Upper lobe of right lung (tissue), 1 donor: ENCODE data around the gene LARP4B. TPM values are rescaled to one million over a fixed set of nuclear protein-coding genes. Genes with fewer than 3 reads are reported as not detected.

Source experiments
- ATAC-seq: fragments of 200-7000 bp; cut with Tn5 transposase; one replicate; pipeline ENCODE4 v1.9.1; 2020; ENCODE audit warnings: mild to moderate bottlenecking, moderate library complexity
- DNase-seq: peaks from one replicate; pipeline ENCODE4 v3.0.0-alpha.2; 2020
- H3K27ac ChIP-seq: fragments of 200-600 bp; one replicate; pipeline ENCODE4 v1.8.0; 2022
- H3K27me3 ChIP-seq: fragments of 200-600 bp; one replicate; pipeline ENCODE4 v1.8.0; 2022; ENCODE audit warnings: mild to moderate bottlenecking
- H3K36me3 ChIP-seq: fragments of 200-600 bp; one replicate; pipeline ENCODE4 v1.8.0; 2022
- H3K4me1 ChIP-seq: fragments of 200-600 bp; one replicate; pipeline ENCODE4 v1.8.0; 2022
- H3K4me3 ChIP-seq: fragments of 200-600 bp; one replicate; pipeline ENCODE4 v1.8.0; 2022; ENCODE audit warnings: mild to moderate bottlenecking
- H3K9me3 ChIP-seq: fragments of 200-600 bp; one replicate; pipeline ENCODE4 v1.8.0; 2022
- intact Hi-C: fragments of 100-400 bp; cut with DNase I; formaldehyde crosslinking; loops from one replicate; pipeline ENCODE4 v1.11.0; 2022
- total RNA-seq: library from RNA; stranded (reverse); fragmentation: NEBNext Ultra II Directional; extraction: Animal tissue kit (Norgen Biotek cat#: 25700); gene quantifications from one replicate; pipeline ENCODE4 v1.2.1, GENCODE V29; 2021
- TF ChIP-seq, protein P1 (sequence below): fragments of 200-600 bp; IDR thresholded peaks from one replicate; pipeline ENCODE4 v1.8.0; 2022; ENCODE audit warnings: antibody characterized with exemption
- donor health status: DM: no; HTN: yes; CAD: no; lungs with severe emphysema.

LARP4B gene
- total RNA-seq, 1 donor from 2014 or later = 126 TPM

DNA sequence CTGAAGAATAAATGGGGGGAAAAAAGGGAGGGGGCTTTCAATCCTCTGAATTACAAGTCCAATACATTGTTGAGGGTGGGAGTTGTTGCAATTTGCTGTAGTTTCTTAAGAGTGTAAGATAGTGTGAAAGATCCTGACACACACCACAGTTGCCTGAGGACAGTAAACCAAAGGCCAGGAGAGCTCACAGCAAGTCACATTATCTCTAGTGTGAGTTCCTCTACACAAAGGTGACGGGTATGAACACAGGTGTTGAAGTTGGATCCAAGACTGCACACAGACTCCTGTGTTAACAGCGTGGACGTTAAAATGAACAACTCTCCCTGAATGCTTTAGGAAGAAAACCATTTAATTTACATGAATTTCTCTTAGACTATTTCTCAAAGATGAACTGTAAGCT is 12.0 kb downstream of the LARP4B start:
- no peaks in the 10 kb centered on the region for H3K9me3 ChIP-seq
- DNase-seq = no peak
- H3K4me3 ChIP-seq = no peak overlapping the region
- no peaks in the 10 kb centered on the region for H3K27me3 ChIP-seq
- TF ChIP-seq, protein P1, sequence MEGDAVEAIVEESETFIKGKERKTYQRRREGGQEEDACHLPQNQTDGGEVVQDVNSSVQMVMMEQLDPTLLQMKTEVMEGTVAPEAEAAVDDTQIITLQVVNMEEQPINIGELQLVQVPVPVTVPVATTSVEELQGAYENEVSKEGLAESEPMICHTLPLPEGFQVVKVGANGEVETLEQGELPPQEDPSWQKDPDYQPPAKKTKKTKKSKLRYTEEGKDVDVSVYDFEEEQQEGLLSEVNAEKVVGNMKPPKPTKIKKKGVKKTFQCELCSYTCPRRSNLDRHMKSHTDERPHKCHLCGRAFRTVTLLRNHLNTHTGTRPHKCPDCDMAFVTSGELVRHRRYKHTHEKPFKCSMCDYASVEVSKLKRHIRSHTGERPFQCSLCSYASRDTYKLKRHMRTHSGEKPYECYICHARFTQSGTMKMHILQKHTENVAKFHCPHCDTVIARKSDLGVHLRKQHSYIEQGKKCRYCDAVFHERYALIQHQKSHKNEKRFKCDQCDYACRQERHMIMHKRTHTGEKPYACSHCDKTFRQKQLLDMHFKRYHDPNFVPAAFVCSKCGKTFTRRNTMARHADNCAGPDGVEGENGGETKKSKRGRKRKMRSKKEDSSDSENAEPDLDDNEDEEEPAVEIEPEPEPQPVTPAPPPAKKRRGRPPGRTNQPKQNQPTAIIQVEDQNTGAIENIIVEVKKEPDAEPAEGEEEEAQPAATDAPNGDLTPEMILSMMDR = no peak
- no peak overlapping the region for H3K27ac ChIP-seq
- no peak for ATAC-seq
- peaks cover 12% of the 10 kb centered on the region for H3K36me3 ChIP-seq
- intact Hi-C loops = no loop called here
- peaks cover 18% of the 10 kb centered on the region for H3K4me1 ChIP-seq

DNA sequence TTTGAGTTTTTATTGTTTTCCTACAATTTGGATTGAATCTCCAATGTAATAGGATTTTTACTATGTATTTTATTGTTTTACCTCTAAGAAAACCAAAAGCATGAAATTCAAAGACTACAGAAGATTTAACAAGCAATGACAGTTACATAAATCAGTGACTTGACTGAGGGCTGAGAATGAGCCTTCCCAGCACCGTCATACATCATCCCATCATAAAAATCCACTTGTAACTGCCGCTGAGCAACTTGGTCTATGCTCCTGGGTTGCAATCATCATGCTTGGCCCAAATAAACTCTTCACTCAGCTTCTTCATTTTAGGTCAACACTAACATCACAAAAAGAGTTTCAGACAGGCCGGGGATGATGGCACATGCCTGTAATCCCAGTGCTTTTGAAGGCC is 13.5 kb downstream of the LARP4B start:
- H3K27ac ChIP-seq = no peak overlapping the region
- H3K36me3 ChIP-seq = peaks cover 12% of the 10 kb centered on the region
- H3K9me3 ChIP-seq = no peaks in the 10 kb centered on the region
- intact Hi-C loops = no loop called here
- ATAC-seq (no peak), DNase-seq (no peak)
- TF ChIP-seq, protein P1 = no peak
- peaks cover 7% of the 10 kb centered on the region for H3K4me1 ChIP-seq
- H3K27me3 ChIP-seq = no peaks in the 10 kb centered on the region
- no peak overlapping the region for H3K4me3 ChIP-seq

DNA sequence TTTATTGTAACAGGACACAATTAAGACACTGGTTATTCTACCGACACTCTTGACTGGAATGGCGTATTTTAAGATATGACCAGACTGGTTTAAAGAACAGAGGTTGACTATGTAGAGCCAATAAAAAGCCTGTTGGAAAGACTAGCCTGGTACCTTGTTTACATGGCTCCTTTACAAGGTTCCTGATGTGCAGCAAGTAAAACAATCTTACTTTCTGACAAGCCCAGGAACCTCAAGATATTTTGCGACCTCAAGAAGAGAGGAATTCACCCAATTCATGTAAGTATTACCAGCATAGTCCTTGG is 14.1 kb downstream of the LARP4B start:
- ATAC-seq = no peak
- Histone ChIP-seq H3K27me3 (no peaks in the 10 kb centered on the region), H3K36me3 (peaks cover 12% of the 10 kb centered on the region), H3K4me3 (no peak overlapping the region), H3K9me3 (no peaks in the 10 kb centered on the region), H3K27ac (no peak overlapping the region), H3K4me1 (peaks cover 7% of the 10 kb centered on the region)
- DNase-seq = no peak
- TF ChIP-seq, protein P1 = no peak
- intact Hi-C loops = no loop called here

DNA sequence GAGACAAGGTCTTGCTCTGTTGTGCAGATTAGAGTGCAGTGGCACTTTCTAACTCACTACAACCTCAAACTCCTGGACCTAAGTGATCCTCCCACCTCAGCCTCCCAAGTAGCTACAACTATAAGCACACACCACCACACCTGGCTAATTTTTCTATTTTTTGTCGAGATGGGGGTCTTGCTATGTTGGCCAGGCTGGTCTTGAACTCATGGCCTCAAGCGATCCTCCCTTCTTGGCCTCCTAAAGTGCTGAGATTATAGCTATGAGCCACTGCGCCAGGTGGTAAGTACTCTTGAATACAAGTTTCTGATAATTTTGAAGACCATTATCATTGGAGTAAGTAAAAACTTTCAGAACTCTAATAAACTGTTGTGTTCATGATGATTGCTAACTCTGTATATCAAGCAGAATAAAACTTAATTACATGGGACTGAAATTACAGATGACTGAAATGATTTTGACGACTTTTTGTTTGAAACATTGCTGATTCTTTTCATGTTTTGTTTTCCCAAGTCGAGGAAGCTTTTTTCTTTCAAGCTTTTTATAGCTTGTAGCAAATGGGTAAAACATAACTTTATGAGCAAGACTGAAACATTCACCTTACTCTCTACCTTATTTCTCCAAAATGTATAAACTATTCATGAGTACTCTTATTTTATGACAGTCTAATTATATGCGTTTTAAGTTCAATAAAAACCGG is 14.6 kb downstream of the LARP4B start:
- TF ChIP-seq, protein P1 = no peak
- H3K4me1 ChIP-seq = peaks cover 7% of the 10 kb centered on the region
- DNase-seq (no peak), ATAC-seq (no peak)
- H3K4me3 ChIP-seq = no peak overlapping the region
- H3K36me3 ChIP-seq = peaks cover 12% of the 10 kb centered on the region
- H3K27me3 ChIP-seq = no peaks in the 10 kb centered on the region
- no peak overlapping the region for H3K27ac ChIP-seq
- H3K9me3 ChIP-seq = no peaks in the 10 kb centered on the region
- intact Hi-C loops = no loop called here

DNA sequence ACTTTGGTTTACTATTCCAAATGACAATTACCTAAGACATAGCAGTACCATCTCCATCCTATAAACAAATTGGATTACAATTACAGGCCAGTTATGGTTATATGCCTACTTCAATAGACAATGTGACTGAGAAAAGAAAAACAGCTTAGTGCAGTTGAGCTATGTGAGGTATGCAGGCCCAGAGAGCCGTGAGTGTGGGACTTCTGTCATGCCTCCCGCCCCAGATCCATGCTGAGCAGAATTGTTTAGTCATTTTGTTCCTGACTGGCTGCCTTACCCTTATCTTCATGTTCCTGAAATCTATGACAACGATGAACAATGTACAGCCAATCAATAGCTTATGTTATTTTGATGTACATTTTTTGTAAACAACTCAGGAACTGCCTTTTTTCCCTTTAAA is 21.7 kb downstream of the LARP4B start:
- Histone ChIP-seq H3K4me3 (no peak overlapping the region), H3K36me3 (peaks cover 32% of the 10 kb centered on the region), H3K27ac (no peak overlapping the region), H3K9me3 (no peaks in the 10 kb centered on the region), H3K4me1 (no peaks in the 10 kb centered on the region), H3K27me3 (no peaks in the 10 kb centered on the region)
- TF ChIP-seq, protein P1 = no peak
- peak; percentile 68 for ATAC-seq
- no peak for DNase-seq
- intact Hi-C loops = no loop called here

DNA sequence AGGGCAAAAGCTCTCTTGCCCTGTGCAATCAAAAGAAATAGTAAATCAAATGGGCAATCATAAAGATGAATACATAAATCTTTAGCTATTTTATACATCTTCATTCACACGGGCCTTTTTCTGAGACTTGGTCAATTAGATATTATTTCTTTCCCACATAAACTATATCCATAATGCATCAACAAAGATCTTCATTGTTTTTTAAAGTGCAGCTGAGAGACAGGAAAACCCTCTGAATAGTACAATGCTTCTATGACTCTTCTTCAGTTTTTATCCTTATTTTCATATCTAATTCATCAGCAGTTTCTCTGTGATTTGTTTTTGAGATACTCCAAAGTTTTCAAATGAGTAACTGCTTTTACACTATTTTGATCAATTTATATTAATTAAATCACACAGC is 25.5 kb downstream of the LARP4B start:
- H3K27ac ChIP-seq = no peak overlapping the region
- H3K4me1 ChIP-seq = no peaks in the 10 kb centered on the region
- no peaks in the 10 kb centered on the region for H3K27me3 ChIP-seq
- TF ChIP-seq, protein P1 = no peak
- ATAC-seq = no peak
- peaks cover 22% of the 10 kb centered on the region for H3K36me3 ChIP-seq
- H3K4me3 ChIP-seq = no peak overlapping the region
- no peaks in the 10 kb centered on the region for H3K9me3 ChIP-seq
- intact Hi-C loops = no loop called here
- no peak for DNase-seq
